NCI-H2227 (cell line): ENCODE measurements around the gene P2RY4.
A peak's percentile ranks its signal among the peaks of the same experiment; 100 is the strongest.
"Not testable (repeated sequence)": the region's sequence is repeated elsewhere in the genome, so short reads cannot be mapped to it uniquely, and the experiment has no call there.

Experiments
- DNase-seq: peaks from one replicate; lab custom pipeline; 2025; ENCODE audit not compliant: unreplicated experiment; lab: John Stamatoyannopoulos, UW

Gene P2RY4

GRCh38 chrX:70260104-70260503 lies at the start of gene P2RY4:
Gene P2RY4 (minus strand): TSS chrX:70260204. CDS start chrX:70259624, 580 bp downstream.
- no peak for DNase-seq

DNA sequence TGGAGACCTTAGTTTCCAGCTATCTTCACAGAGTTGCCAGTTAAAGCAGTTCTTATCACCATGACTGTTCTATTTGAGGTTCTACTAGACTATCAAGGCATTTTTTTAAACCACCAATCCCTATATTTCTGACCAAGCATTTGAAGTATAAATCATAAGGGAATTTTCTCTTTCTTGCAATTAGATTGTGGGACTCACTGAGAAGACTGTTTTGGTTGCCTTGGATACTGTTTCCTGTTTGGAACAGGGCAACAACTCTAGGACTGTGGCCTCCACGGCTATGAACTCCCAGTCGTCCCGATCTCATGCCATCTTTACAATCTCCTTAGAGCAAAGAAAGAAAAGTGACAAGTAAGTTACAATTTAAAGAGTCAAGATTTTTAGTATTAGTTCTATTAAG lies 41.7 kb upstream of the P2RY4 start:
- DNase-seq = no peak

- DNase-seq = no peak
Measured at GRCh38 chrX:70293621-70294020, 33.6 kb upstream of the P2RY4 start.

- no peak for DNase-seq
Measured at GRCh38 chrX:70292788-70293187, 32.8 kb upstream of the P2RY4 start.

DNA sequence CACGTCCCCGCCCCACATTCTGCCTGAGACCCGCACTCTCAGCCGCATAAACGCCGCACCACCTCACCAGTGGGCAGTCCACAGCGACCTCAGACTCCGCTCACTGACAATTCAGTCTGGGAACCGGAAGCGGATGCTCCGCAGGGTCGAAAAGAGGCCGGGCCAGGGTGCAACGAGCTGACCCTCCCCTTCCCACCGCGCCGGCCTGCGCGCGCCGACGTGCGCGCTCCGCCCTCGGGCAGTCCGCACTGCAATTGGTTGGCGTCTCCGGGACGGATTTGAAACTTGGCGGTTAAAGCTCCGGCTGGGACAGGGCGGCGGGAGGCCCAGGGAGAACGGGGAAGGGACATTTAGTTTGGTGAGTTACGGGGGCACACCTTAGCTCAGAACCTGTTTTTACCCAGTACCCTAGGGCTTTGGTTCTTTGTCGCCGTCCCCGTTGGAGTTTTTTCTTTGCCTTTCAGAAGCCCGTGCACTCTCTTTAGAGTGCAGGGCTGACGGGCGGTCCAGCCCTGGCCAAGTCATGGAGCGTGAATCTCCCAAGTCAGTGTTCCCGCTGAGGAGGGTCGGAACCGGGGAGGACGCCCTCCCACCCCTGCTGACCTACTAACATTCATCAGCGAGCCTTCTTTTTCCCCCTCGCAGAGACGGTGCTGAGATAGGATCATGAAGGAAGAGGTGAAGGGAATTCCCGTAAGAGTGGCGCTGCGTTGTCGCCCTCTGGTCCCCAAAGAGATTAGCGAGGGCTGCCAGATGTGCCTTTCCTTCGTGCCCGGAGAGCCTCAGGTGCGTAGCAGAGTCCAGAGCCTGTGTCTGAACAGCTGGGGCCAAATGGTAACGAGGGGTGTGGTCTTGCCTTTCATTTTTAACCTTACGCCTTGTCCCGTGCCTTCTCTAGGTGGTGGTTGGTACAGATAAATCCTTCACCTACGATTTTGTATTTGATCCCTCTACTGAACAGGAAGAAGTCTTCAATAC lies 30.1 kb upstream of the P2RY4 start, which contains the start of the genes KIF4A and PDZD11:
Gene KIF4A, plus strand, starts transcription at position 312 of the 978 bp plus-strand sequence. Its CDS starts 355 bp downstream, at position 667.
Gene PDZD11, minus strand, starts transcription at position 135 of the 978 bp plus-strand sequence. CDS start 586 bp downstream, outside the sequence.
- peak; percentile 94 for DNase-seq

- DNase-seq = no peak
Measured at GRCh38 chrX:70289168-70289792, 29.3 kb upstream of the P2RY4 start.

DNA sequence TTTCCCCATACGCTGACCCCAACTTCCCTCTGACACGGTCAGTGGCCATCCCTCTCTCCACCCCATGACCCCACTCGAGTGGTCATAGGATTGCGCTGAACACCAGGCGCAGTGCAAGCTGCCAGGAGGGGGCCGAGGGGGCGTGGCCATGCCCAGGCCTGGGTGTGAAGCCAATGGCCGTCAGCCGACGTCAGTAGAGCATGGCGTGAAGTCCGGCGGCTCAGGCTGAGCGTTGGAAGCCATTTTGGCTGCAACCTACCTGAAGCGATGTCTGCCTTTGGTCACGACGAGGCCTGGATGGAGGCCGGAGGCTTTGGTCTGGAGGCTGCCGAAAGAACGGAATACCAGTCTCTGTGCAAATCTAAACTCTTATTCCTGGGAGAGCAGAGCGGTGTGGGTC lies 21.9 kb upstream of the P2RY4 start, which contains the start of gene RAB41:
Gene RAB41, plus strand, starts transcription at position 222 of the 400 bp plus-strand sequence. Its CDS starts 46 bp downstream, at position 268.
- DNase-seq = no peak

GRCh38 chrX:70280573-70280972 lies 20.6 kb upstream of the P2RY4 start:
- no peak for DNase-seq

GRCh38 chrX:70279081-70279480 lies 19.1 kb upstream of the P2RY4 start:
- DNase-seq = no peak

GRCh38 chrX:70274029-70274428 lies 14.0 kb upstream of the P2RY4 start:
- DNase-seq = not testable (repeated sequence)

DNA sequence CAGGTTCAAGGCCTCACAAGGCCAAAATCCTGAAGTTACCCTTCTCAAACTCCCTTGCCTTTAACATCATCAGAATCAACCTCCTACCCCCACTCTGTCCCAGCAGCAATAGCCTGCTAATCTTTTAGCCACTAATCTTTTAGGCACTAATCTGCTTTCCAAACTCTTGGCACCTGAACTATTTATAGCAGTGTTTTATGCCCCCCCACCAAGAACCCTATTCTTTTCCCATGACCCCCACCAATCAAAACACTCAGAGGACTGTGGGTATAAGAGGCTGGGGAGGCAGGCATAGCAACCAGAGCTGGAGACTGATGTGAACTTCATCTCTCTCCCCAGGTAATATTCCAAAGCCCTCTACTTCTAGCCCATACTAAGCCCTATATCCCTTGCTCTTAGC lies 8.0 kb upstream of the P2RY4 start, which contains the start of gene ARR3:
Gene ARR3, plus strand, starts transcription at position 301 of the 400 bp plus-strand sequence. CDS start 1,052 bp downstream, outside the sequence.
- no peak for DNase-seq

- no peak for DNase-seq
Measured at GRCh38 chrX:70264784-70265183, 4.8 kb upstream of the P2RY4 start.

GRCh38 chrX:70262952-70263567 lies 3.1 kb upstream of the P2RY4 start:
- DNase-seq = peak; percentile 29

DNA sequence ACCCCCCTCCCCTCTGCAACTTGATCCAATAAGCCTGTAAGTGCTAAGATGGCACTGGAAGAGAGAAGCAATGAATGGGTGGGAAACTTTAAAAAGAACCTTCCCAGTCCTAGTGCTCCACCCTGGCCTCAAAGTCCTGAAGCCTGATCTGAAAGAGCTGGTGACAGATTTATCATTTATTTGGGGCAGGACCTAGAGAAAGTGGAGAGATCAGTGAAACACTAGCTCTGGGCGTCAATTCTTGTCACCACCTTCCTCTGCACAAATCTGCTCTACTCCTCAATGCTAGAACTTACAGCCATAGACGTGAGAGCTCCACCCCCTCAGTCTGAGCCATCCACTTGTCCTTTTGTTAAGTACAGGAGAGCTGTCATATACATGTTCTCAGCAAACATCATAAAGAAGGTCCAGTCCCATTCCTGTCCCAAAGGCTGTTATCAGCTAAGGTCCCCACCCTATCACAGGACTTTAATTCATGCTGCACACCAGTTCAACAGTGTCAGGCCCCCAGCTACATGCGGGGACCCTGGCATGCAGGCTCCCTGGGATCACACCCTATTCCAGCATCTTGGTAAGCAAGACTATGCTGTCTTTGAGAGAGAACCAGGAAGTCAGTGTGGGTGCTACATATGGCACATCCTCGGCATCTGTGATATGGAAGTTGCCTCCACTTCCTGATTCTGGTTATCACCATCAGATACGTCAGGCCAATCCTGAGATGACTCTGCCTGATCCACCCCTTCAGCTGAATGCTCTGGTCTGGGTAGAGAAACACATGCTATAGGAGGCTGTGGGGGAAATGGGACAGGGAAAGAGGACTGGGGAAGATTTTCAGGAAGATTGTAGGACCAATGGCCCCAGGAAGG lies 2.3 kb downstream of the P2RY4 start:
- DNase-seq = no peak

DNA sequence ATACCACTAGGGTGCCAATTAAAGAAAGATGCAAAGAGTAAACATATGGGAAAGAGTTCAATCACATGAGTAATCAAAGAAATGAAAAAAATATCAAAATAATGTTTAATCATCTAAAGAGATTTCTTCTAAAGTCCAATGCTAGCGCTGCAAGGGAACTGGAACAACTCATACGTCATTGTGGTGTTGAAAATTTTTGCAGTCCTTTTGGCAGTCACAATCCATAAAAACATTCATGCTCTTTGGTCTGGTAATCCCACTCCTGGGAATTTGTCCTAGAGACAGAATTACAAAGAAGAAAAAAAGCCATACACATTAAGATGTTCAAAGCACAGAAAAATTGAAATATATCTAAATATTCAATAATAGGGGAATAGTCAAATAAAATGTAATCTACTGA lies 4.6 kb downstream of the P2RY4 start:
- no peak for DNase-seq

DNA sequence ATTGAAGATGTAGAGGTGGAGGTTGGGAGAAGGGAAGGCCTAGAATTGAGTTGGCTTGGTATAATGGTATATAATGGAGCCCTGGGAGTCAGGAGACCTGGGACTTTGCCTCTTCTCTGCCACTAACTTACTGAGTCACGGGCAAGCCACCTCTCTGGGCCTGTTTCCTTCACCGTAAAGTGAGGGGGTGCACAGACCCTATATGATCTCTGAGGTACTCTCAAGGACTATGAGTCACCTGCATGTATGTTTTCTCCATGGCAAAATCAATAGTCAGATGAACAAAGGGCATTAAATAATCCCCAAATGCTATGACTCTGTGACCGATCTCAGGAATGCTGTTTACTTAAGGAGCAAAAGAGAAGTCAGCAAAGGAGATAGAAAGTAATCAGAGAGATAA lies 5.1 kb downstream of the P2RY4 start:
- no peak for DNase-seq

- DNase-seq = no peak
Measured at GRCh38 chrX:70254063-70254400, 6.0 kb downstream of the P2RY4 start.

GRCh38 chrX:70253377-70254062 lies 6.5 kb downstream of the P2RY4 start:
- DNase-seq = peak; percentile 77

- DNase-seq = no peak
Measured at GRCh38 chrX:70252491-70252890, 7.5 kb downstream of the P2RY4 start.

DNA sequence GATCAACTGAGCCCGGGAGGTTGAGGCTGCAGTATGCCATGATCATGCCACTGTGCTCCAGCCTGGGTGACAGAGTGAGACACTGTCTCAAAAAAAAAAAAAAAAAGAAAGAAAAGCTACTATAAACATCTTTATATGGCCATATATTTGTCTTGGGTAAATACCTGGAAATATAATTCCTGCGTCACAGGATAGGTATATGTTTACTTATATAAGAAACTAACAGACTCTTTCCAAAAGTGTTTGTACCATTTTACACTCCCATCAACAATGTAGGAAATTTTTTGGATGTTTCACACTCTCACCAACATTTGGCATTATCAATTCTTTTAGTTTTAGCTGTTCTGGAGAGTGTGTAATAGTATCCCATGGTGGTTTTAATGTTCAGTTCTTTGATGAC lies 12.8 kb downstream of the P2RY4 start:
- DNase-seq = no peak
